CMK (cell line): ENCODE results near the gene ACAP3.

Source experiments
- DNase-seq: peaks from one replicate; pipeline ENCODE4 v3.0.0-alpha.2; 2010; ENCODE audit warnings: low read depth

The ACAP3 gene

DNA sequence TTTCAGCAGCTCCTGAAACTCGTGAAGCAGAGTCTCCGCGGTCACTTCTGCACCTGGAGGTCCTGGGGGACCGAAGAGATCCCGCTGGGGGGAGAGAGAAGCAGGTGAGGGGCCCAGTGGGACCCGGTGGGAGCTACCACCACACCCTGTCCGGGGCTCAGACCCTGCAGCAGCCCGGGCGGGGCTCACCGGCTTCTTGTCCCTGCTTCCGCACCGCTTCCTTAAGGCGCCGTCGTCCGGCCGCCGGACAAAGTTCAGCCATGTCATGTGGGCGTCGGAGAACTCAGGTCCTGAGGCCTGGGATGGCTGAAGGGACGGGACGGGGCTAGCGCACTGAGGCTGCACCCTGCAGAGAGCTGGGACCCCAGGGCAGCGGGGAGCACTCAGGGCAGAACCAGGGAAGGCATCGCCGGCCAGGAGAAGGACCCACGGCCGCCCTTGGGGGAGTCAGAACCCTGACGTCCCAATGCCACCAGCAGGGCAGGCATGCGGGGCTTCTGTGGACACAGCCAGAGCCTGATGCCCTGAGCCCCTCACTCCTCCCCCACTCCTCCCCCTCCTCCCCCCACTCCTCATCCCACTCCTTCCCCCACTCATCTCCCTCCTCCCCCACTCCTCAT lies 63.4 kb downstream of the ACAP3 start:
- no peak for DNase-seq

DNA sequence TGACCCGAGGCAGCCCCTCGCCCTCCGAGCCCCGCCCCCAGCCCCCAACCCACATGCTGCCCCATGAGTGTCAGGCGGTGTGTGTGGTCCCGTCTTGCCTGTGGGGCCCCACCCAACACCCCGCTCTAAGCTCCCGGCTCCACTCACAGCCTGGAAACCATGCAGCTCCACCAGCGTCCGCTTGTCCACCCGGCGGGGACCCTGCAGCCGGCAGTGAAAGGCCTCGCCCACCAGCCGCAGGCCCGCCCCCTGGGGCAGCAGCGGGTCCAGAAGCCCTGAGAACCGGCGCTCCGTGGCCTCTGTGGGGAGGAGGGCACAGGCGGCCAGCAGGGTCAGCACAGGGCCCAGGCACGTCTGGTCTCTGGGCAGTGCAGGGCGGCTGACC lies 63.9 kb downstream of the ACAP3 start:
- DNase-seq, result no peak

GRCh38 chr1:1243266-1243660 lies 64.5 kb downstream of the ACAP3 start:
- DNase-seq, result no peak

DNA sequence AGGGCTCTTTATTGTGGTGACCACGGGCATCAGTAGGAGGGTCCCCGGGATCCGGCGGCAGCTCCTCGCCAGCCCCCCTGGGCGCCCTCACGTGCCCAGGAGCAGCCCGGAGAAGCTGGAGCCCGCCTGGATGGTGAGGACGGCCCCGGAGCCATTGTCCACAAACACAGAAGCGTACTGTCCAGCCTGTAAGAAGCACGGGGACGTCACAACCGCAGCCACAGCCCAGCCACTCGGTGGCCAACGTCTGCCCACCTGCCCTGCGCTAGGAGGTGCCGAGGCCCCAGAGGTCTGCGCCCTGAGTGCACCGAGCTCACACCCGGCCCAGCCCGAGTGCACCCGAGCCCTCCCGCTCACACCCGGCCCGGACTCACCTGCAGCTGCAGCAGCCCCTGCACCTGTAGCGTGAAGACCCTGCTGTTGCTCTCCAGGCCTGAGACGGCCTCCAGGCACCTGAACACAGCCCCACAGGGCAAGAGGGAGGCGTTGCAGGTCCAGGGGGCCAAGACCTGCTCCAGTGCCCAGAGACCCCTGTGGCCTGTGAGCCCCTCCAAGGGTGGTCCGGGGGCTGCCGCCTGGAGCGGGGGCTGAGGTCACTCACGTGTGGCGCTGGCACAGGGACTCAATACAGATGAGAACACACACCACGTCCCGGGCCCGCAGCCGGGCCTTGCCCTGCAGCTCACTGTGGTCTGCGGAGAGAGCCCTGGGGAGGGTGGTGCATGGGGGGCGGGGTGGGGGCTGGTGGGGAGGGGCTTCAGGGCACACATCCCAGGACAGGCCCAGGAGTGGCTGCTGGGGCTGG lies 65.1 kb downstream of the ACAP3 start:
- DNase-seq, result no peak
